Measurements from ENCODE around the gene C19orf38. TPM values are rescaled to one million over a fixed set of nuclear protein-coding genes. Genes with fewer than 3 reads are reported as not detected.

The C19orf38 gene
- total RNA-seq, 1 donor from 2014 or later, result 0.82 TPM

DNA sequence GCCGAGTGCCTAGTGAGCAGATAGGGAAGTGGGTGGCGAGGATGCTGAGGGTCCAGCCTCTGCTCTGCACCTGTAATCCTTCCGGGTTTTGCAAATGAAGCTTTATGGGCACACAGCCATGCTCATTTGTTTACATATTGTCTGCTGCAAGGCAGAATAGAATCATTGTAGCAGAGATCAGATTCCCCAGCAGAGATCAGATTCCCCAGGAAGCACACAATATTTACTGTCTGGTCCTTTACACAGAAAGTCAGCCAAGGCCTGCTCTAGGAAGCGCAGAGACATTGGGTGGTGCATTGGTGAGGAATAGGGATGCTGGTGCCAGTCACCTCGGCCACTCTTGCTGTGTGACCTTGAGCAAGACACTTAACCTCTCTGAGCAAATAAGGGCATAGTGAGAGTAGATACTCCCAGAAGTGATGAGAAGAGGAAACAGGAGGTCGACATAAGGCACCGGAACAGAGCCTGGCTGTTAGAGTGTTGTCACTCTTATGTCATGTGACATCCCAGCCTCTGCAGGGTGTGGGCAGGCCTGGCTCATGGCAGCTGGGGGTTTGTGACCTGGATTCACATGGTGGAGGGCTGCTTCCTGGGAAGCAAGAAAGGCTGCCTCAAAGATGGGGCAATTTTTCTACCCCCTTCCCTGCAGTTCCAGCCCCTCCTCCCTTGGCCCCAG, 48.8 kb downstream of the C19orf38 start:
- FAIRE-seq, result no peak
- DNase-seq (ENCODE audit: low spot score in 2 of 2), result no peak

DNA sequence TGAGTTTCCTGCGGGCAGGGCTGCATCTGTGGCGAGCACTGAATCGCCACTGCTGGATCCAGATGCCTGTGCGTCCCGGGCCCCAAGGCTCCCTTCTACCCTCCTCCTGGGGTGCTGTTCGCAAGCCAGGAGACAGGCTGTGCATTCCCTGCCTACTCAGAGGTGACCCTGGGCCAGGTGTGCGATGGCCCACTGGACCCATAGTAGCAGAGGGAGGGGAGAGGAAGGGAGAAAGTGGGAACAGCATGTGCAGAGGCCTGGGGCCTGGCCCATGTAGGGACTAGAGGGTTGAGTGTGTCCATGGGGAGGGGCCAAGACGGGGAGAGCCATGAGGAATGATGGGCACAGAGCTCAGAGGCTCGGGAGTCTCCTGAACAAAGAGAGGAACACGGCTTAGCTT, 50.4 kb downstream of the C19orf38 start:
- DNase-seq (ENCODE audit: low spot score in 2 of 2) (no peak), FAIRE-seq (no peak)

DNA sequence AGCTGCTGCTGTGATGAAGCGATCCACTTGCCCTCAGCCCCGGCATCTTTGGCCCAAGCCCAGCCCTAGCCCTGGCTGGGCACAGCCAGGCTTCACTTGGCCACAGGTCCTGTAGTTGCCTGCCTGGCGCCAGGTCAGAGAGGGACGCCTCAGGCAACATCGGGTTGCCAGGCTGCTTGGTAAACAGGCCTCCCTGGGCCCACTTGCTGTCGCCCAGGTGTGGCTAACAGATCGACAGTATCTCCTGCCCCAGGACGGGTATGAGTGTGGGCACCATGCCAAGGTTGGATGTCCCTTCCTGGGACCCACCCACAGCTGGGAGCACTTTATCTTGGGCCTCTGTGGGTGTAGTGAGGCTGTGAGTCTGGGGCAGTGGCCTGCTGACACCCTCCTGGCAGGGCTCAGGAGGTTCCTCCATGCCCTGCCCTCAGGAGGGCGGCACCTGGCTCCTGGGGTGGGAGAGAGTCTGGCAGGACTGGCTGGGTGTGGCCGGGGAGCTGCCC, 51.0 kb downstream of the C19orf38 start:
- FAIRE-seq, result no peak
- DNase-seq (ENCODE audit: low spot score in 2 of 2), result no peak

DNA sequence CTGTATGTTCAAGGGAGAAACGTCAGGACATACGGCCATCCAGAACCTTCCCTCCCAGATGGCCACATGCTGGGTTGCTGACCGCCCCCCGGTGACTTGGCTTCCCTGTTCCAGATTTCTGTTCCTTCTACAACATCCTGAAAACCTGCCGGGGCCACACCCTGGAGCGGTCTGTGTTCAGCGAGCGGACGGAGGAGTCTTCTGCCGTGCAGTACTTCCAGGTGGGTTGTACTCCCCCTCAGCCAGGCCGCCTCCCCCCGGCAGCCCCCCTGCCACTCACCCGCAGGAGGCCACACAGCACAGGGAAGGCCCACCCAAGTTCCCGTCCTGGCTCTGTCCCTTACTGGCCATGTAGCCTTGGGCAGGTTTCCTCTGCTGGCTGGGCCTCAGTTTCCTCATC, 59.7 kb downstream of the C19orf38 start:
- FAIRE-seq, result no peak
- DNase-seq (ENCODE audit: low spot score in 2 of 2), result no peak

DNA sequence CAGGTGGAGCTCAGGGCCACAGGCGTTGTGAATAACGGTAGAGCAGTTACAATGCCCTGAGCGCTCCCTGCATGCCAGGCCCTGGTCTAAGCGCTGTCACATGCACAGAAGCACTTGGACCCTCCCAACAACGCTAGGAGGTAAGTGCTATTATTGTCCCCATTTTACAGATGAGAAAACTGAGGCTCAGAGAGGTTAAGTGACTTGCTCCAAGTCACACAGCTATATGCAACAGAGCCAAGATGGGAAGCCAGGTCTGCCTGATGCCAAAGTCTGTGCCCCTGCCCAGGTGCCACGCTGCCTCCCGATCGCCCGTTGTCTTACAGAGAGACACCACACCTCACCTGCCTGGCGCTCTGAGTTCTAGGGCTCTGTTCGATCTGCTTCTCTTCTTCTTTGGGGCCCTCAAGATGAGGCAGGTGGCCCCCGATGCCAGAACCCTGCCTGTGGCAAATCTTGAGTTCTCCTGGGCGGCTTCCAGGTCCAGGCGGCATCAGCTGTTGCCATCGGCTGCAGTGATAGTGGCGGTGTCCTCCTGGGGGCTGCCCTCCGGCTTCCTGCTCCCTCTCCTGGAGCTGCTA, 60.3 kb downstream of the C19orf38 start:
- DNase-seq (ENCODE audit: low spot score in 2 of 2) (no peak), FAIRE-seq (no peak)

DNA sequence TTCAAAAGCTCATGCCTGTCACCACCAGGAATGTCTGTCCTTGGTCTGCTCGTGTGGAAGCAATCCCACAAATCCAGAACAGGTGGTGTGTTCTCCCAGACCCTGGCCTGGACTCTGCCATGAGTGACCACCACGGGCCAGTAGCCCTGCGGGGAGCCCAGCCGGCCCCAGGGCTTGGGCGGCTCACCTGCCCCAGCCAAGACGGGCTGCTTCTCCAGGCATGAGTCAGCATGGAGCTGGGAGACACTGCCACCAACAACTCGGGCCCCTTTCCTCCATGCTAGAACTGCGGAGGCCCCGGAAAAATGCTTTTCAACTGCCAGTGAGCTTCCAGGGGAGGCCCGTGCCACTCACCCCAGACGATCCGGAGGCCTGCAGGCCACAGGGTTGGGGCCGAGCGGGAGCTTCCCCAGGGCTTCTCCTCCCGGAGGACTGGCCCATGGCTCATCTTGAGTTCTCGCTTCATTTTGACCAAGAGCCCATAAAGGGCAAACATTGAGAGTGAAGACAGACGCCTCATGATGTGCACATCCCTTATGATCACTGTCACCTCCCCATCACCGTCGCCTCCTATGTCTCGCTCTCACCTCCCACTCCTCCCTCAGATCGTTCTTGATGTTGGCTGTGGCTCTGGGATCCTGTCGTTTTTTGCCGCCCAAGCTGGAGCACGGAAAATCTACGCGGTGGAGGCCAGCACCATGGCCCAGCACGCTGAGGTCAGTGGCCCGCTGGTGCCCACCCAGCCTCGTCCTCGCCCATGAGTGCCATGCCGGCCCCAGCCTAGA, 63.6 kb downstream of the C19orf38 start:
- DNase-seq (ENCODE audit: low spot score in 2 of 2) (no peak), FAIRE-seq (no peak)

DNA sequence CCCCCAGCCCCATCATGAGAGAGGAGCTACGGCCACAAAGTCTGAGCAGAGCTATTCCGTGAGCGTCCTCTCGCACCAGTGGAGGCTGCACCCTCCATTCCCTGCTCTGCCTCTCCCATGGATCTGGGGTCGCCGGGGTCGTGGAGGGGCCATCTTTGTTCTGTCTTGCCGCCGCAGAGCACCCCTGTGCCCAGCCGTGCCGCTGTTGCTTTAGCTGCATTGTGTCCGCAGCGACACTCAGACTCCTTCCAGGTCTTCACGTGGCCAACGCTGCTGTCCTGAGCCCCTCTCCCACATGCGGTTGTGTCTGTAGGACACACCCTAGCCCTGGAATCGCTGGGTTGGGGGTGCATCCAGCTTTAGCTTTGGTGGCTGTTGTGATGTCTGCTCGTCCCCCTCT, 64.4 kb downstream of the C19orf38 start:
- DNase-seq (ENCODE audit: low spot score in 2 of 2) (no peak), FAIRE-seq (no peak)

DNA sequence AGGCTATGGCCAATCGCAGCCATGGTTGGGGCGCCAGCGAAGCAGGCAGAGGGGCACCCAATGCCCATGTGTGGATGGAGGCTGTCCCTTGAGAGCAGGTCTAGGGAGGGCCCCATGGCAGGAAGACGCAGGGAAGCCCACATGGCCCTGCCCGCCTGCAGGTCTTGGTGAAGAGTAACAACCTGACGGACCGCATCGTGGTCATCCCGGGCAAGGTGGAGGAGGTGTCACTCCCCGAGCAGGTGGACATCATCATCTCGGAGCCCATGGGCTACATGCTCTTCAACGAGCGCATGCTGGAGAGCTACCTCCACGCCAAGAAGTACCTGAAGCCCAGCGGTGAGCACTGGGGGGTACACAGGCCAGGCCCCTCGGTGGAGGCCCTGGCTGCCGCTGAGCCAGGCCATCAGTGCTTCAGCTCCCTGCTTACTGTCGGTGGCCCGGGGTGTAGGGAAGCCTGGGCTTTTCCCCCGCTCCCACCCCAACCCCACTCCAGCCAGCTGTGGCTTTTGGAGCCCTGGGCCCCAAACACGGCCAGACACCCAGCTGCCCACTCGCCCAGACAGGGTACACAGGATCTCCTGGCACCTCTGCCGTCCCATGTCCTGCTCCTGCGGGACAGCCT, 65.6 kb downstream of the C19orf38 start:
- FAIRE-seq, result no peak
- DNase-seq (ENCODE audit: low spot score in 2 of 2), result no peak

DNA sequence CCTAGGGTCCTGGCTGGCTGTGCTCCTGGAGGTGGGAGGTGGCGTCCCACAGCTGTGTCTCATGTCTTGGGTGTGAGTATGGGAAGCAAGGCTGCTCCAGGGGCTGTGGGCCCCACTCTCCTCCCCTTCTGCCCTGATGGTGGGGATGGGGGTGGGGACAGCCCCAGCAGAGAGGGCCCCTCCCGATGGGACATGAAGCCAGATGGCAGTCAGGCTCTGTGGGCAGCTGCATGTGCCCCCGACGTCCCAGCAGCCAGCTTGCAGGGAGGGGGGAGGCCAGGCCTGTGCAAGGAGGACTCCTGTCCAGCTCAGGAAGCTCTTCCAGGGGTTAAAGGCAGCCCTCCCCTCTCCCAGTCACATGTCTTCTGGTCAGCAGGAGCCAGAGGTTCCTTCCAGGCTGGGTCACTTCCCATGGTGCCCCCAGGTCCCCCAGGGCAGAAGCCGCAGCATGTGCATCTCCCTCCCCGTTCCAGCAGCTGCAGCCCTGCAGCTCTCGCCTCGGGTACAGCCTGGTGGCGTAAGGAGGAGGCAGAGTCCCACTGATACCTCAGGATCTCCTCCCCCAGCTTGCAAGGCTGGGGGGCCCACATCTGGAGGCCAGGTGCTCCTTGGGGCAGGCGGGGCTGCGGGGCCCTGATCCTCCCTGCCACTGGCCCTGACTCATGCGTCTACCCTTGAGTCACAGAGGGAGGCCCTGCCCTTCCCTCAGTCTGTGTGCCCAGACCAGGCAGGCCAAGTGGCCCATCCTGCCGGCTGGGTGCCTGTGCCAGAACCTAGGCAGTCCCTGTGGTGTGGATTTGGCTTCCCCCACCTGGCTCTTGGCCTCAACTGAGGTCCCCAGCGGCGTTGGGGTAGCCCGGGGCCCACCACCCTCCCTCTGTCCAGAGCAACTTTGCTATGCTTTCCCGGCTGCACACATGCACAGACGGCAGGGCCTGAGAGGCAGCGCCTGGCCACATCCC, 67.2 kb downstream of the C19orf38 start:
- DNase-seq (ENCODE audit: low spot score in 2 of 2), result no peak
- no peak for FAIRE-seq

DNA sequence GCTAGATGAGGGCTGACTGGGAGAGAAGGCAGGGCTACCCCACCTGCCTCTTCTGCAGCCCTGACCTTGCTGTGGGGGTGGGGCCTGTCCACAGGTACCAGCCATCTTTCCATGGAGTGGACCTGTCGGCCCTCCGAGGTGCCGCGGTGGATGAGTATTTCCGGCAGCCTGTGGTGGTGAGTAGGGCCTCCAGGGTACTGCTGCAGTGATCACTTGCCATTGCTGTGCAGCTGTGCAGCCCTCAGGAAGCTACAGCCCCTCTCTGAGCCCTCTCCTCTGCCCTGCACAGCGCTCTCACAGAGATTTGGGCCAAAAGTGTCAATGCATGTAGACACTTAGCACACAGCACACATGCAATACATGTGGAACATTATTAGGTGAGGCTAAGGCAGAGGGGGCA, 68.4 kb downstream of the C19orf38 start:
- no peak for FAIRE-seq
- DNase-seq (ENCODE audit: low spot score in 2 of 2), result no peak

DNA sequence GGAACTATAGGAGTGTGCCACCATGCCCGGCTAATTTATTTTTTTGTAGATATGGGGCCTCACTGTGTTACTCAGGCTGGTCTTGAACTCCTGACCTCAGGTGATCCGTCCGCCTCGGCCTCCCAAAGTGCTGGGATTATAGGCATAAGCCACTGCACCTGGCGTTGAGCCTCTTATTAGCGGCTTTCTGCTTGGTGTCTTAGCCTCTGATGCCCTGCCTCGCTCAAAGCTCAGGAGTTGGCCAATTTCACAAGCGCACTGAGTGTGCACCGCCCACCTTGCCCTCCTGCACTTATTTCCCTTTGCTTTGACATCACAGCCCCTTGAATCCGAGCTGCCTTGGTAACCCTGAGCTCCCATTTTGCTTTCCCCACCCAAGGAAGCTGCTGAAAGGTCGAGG, 70.1 kb downstream of the C19orf38 start:
- DNase-seq (ENCODE audit: low spot score in 2 of 2), result no peak
- no peak for FAIRE-seq

Small RNA genes lying within 50 kb of the gene (small RNA-seq; reads per million reads assigned to genes)
- gene MIR199A1 (not detected), gene MIR6793 (not detected)

Other genes starting within 250 kb of the C19orf38 start
- 18.8 TPM for gene SLC44A2, start 222.9 kb upstream of the C19orf38 start, total RNA-seq
- 132 TPM for gene ILF3, start 194.1 kb upstream of the C19orf38 start, total RNA-seq
- gene QTRT1, start 147.0 kb upstream of the C19orf38 start, total RNA-seq, result 31.8 TPM
- 38.3 TPM for gene DNM2, start 130.3 kb upstream of the C19orf38 start, total RNA-seq
- 11.8 TPM for gene TMED1, start 12.2 kb upstream of the C19orf38 start, total RNA-seq
- gene CARM1, start 23.1 kb downstream of the C19orf38 start, total RNA-seq, result 18.8 TPM
- 35.9 TPM for gene YIPF2, start 80.2 kb downstream of the C19orf38 start, total RNA-seq
- 41.6 TPM for gene TIMM29, start 80.4 kb downstream of the C19orf38 start, total RNA-seq
- gene SMARCA4, start 112.6 kb downstream of the C19orf38 start, total RNA-seq, result 85.2 TPM
- gene LDLR, start 241.0 kb downstream of the C19orf38 start, total RNA-seq, result 28.5 TPM